Fibroblast of skin of back (primary cell): ENCODE data around the gene SIAH1.
A peak's percentile ranks its signal among the peaks of the same experiment; 100 is the strongest.
"Not testable (repeated sequence)": the region's sequence is repeated elsewhere in the genome, so short reads cannot be mapped to it uniquely, and the experiment has no call there.

Source experiments
- DNase-seq: peaks from one replicate; pipeline ENCODE4 v3.0.0-alpha.2; 2013

SIAH1 gene

DNA sequence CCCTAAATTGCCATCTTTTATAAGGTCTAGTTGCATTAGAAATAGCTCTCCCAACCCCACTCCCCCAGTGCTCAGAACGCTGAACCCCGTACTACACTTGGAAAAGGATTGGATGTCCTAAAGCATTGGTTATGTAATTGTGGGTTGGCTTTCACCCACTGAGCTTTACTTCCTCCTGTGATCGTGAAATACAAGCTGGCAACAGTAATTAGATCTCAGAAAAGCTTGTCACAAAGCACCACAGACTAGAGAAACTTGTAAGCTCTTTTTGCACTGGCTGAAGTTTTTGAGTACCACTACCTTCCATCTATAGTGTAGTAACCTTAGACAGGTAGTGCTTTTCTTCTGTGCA lies 54.4 kb downstream of the SIAH1 start:
- no peak for DNase-seq

DNA sequence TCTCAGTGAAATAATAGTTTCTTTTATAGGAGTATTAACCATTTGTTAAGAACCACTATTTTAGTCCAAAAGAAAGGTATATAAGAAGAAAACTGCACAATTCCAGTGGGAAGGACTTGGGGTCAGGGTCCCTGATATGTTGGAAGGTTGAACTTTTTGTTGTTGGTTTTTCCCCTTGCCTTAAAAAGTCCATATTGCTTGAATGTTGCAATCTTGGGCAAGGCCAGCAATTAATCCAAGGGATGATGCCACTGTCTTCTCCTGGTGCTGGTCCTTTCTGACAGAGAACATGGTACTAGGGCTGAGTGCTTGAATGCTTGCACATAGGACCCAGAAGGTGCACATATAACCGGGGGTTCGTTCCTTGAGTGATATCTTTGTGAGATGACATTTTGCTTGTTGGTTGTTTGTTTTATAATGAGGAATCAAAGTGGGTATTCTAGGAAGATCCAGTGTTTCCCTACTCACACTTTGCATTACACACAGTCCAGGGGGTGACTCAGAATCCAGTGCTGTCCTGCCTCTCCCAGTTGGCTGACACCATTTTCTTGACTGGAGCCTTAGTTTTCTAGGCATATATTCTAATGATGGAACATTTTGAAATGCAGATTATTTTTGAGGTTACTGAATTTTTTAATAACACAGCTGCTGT lies 54.9 kb downstream of the SIAH1 start:
- DNase-seq: no peak

DNA sequence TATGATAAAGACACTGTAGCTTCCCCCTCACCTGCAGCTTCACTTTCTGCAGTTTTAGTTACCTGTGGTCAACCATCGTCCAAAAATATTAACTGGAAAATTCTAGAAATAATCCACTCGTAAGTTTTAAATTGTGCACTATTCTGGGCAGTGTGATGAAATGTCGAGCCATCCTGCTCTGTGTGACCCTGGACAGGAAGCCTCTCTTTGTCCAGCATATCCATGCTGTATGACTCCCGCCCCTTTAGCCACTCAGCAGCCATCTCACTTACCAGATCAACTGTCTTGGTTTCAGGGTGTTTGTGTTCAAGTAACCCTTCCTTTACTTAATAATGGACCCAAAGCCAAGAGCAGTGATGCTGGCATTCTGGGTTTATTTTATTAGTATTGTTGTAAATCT lies 56.1 kb downstream of the SIAH1 start:
- no peak for DNase-seq

- DNase-seq: no peak
Observed at GRCh38 chr16:48326915-48327314, 58.3 kb downstream of the SIAH1 start.

DNA sequence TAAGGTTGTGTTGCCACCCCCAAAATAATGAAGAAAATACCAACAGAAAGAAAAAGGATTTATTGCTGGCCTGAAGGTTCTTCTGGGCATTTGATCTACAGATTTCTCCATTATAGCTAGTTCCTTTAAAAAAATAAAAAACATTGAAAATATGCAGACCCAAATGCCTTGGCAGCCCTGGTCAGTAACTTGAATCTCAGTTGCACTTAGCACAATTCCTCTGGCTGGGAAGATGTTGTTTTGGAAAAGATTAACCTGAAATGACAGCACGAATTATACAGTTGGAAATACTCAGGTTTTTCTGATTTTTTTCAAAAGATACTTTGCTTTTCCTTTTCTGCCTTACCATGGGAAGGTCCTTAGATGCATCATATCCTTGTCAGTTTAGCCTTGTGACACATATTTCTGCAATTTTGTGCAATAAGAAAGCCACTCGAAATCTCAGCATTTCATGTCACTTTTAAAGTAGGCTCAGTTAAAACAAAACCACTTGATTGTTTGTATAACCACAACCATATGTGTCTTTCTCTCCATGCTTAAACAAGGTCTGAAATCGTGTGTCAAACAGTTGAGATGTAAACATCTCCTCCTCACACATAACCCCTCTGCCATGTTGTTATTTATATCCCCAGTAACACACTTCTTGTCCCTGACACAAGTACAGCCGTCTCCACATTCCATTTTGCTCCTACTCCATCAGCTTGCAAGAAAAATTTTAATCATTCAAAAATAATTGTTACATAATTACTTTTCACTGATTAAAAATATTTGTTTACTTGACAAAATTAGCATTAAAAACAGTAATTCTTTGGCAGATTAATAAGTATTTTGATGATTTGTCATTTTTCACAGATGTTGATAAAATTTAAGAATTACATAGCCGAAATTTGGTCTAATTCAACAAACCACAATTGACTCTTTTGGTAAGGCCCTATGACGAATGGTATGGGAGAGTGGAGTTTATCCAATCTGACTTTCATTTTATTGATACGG lies 61.1 kb downstream of the SIAH1 start:
- peak; percentile 29 for DNase-seq

- DNase-seq: no peak
Observed at GRCh38 chr16:48321317-48322036, 63.7 kb downstream of the SIAH1 start.

GRCh38 chr16:48318630-48319029 lies 66.6 kb downstream of the SIAH1 start:
- peak; percentile 66 for DNase-seq

DNA sequence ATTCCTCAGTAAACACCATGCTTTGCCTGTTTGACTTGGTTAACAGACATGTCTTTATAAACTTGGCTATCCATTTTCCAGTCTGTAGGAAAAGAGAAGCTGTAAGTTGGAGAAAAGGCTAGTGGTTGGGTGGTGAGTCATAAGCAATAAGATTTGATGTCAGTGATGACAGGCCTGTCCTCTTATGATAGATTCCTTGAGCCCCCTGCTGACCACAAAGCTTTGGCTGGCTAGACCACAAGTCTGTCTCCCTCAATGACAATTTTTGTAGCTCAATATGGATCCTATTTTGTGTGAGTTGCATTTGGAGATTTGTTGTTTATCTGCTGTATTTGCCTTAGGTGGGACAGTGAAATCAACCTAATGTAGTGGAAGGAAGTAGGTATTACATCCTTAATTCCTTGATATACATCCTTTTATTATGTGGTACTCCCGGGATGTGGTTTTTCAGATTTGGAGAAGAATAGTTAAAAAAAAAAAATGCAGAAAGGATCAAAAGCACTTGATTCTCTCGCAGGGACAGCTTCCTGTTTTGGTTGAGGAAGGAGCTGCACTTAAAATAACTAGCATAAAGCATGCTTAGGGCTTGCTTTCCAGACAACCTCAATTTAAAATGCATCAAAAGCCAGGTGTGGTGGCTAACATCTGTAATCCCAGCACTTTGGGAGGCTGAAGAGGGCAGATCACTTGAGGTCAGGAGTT lies 67.4 kb downstream of the SIAH1 start:
- DNase-seq: peak; percentile 90

DNA sequence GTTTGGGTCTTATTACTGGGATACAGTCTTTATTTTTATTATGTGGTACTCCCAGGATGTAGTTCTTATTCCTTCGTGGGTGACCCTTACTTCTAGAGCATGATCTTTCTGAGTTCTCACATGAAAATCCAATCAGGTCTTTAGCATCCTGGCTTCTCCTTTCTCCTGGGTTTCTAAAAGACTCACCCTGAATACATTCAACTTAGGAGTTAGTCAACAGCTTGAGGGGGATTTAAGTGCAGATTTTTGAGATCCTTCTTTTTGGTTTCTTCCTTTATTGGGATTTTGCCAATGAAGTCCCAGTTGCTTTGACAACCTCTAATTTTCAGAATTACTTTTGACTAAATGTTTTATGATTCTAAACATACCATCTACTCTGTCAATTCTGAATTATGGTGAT lies 68.2 kb downstream of the SIAH1 start:
- DNase-seq: no peak

GRCh38 chr16:48313905-48314304 lies 71.3 kb downstream of the SIAH1 start:
- DNase-seq: not testable (repeated sequence)

DNA sequence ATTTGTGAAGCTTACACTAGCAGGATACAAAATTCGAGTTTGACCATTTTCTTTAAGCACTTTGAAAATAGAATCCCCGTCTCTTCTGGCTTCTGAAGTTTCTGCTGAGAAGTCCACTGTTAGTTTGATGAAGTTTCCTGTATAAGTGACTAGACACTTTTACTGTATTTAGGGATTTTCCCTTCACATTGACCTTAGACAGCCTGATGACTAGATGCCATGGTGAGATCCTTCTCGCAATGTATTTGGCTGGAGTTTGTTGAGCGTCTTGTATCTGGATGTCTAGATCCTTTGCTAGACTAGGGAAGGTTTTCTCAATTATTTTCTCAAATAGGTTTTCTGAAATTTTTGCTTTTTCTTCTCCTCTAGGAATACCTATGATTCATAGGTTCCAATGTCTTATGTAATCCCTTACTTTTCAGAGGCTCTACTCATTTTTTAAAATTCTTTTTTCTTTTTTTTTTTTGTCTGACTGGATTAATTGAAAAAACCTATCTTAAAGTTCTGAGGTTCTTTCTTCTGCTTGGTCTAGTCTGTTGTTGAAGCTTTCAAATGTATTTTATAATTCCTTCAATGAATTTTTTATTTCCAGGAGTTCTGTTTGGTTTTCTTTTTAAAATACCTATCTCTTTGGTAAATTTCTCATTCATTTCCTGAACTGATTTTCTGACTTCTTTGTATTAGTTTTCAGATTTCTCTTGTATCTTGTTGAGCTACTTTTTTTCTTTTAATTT lies 74.1 kb downstream of the SIAH1 start:
- no peak for DNase-seq
